Measurements from ENCODE around the gene MEMO1. TPM values are rescaled to one million over a fixed set of nuclear protein-coding genes. Genes with fewer than 3 reads are reported as not detected.

The MEMO1 gene
- total and polyA plus RNA-seq, 9 of the 15 experiments (the other 6 are each of a cell fraction or from before 2014, with no cell fraction given), result 22.1 to 87.7 (median 61.2) TPM

DNA sequence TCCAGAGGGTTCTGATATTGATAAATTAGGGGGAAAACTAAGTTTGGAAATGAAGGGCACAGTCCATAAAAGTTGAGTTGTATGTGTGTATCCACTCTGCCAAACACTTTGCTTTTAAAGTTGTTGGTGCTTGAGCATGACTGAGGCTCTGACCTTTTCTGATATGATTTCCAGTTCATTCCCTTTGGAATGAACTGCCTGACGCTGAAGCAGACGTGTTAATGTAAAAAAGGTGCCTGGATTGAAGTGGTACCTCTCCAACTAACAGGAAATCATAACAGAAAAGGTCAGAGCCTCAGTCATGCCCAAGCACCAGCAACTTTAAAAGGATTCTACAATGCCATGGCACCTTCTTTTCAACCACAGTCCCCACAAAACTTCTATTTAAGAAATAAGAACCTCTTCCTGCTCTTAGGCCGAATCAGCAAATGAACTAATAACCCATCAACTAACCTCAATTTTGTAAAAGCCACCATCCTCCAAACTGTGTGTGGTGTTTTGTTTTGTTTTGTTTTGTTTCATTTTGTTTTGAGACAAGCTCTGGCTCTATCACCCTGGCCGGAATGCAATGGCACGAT, 52.6 kb downstream of the MEMO1 start:
- Histone ChIP-seq H3K27me3 (ENCODE audit: control insufficient read depth in 2 of 2, insufficient read depth in 2 of 2, low read length in 2 of 2) (no peaks in the 10 kb centered on the region), H3K4me2 (ENCODE audit: insufficient read depth, low read length) (no peak overlapping the region), H3K36me3 (ENCODE audit: control insufficient read depth, insufficient read depth, low read length) (peaks cover 6% of the 10 kb centered on the region; the same call in 2 of the 3 replicates), H3K4me1 (replicated peaks in 1 of 2; ENCODE audit: control insufficient read depth in 2 of 2, insufficient read depth in 2 of 2, low read length in 2 of 2) (peaks cover 0 to 9% of the 10 kb centered on the region in 2 experiments; a peak in 3 of 5 replicates), H3K9me3 (replicated peaks; ENCODE audit: control insufficient read depth, insufficient read depth, low read depth, low read length) (no peaks in the 10 kb centered on the region), H3K79me2 (ENCODE audit: control insufficient read depth, insufficient read depth, low read length) (peaks cover 97% of the 10 kb centered on the region), H4K20me1 (replicated peaks; ENCODE audit: control insufficient read depth, insufficient read depth, low read length) (no peaks in the 10 kb centered on the region), H2AFZ (ENCODE audit: low read depth, low read length) (no peak overlapping the region), H3K4me3 (no peak overlapping the region), H3K9ac (ENCODE audit: insufficient read depth in 1 of 2, low read depth in 2 of 2, low read length in 2 of 2) (no peak overlapping the region), H3K27ac (ENCODE audit: extremely low read depth, low read depth, low read length) (no peak overlapping the region), H3K9me1 (ENCODE audit: control insufficient read depth, insufficient read depth, low read length) (no peaks in the 10 kb centered on the region)
- intact Hi-C loops (cut with micrococcal nuclease), result no loop called here
- no peak for FAIRE-seq
- in situ Hi-C loops (cut with MboI), result no loop called here
- no peak for ATAC-seq
- WGBS (ENCODE audit: insufficient coverage, low coverage, missing lambda C conversion rate), result 88% methylated on average over 5 of the region's 5 CpGs
- no peak for DNase-seq (ENCODE audit: extremely low read depth in 1 of 4, low spot score in 3 of 4)
- ChIA-PET POLR2A (no interaction called here), CTCF (ENCODE audit: low intra/inter-chr PET ratio) (no interaction called here)
- no TSS peak for BruUV-seq (replicated peaks)
- TF ChIP-seq CCAR2 (IDR thresholded peaks at IDR 0.05; ENCODE audit: low read depth, low read length), result no peak
- TF ChIP-seq KDM4B (IDR thresholded peaks at IDR 0.05; ENCODE audit: borderline replicate concordance in 2 of 2, low read depth in 1 of 2), result no peak
- TF ChIP-seq MED1 (CRISPR knock-in tag; IDR thresholded peaks at IDR 0.05; ENCODE audit: borderline replicate concordance), result no peak
- TF ChIP-seq HCFC1 (IDR thresholded peaks at IDR 0.05; ENCODE audit: low read depth, low read length), result no peak
- TF ChIP-seq ZFX (CRISPR knock-in tag; IDR thresholded peaks at IDR 0.05), result no peak
- no peak for TF ChIP-seq ETS2 (tag; IDR thresholded peaks at IDR 0.05; ENCODE audit: borderline replicate concordance, poor library complexity, severe bottlenecking)
- TF ChIP-seq POLR2B (IDR thresholded peaks at IDR 0.05; ENCODE audit: low read depth, partially characterized antibody), result no peak
